ENCODE results near the gene TTC27. TPM values are rescaled to one million over a fixed set of nuclear protein-coding genes. Genes with fewer than 3 reads are reported as not detected.

The TTC27 gene
- total and polyA plus RNA-seq, 10 of the 15 experiments (the other 5 are each of a cell fraction or from before 2014, with no cell fraction given): 20.4 to 34.9 (median 26.0) TPM

DNA sequence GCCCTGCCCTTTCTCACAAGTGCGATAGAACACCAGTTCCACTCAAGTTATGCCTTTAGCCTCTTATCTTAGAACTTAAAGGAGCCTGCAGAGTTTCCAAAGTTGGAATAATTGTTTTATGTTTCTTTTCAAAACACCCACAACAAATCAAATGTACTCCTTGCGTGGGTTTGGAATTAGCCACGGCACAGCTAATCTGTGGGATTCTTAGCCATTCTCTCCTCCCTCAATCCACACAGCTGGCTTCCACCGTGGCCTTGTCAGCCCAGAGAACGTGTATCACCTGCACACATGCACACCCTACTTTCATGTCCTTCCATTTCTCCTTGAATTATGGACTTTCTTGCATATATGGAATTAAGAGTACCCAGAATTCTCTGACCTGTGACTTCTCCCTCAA is 183.8 kb downstream of the TTC27 start:
- H3K27ac ChIP-seq (ENCODE audit: control insufficient read depth, insufficient read depth): no peak overlapping the region
- no peaks in the 10 kb centered on the region for H3K79me2 ChIP-seq (ENCODE audit: control insufficient read depth, insufficient read depth, low read length)
- ChIA-PET CTCF (no interaction called here), RAD21 (ENCODE audit: unreplicated experiment) (no interaction called here), POLR2A (no interaction called here), SMC1A (ENCODE audit: uncharacterized antibody, unreplicated experiment) (no interaction called here)
- intact Hi-C loops (cut with micrococcal nuclease; ENCODE audit: unreplicated experiment) (no loop called here), in situ Hi-C loops (cut with MboI) (no loop called here)
- H3K27me3 ChIP-seq (replicated peaks in 1 of 2; ENCODE audit: control insufficient read depth in 2 of 2, insufficient read depth in 2 of 2, low read length in 1 of 2): no peaks in the 10 kb centered on the region
- 93% methylated on average over 5 of the region's 5 CpGs for WGBS (ENCODE audit: insufficient coverage, insufficient replicate concordance, low lambda C conversion rate, missing lambda C conversion rate)
- no peak overlapping the region for H3K9ac ChIP-seq (ENCODE audit: control insufficient read depth, insufficient read depth, low read length)
- no peak for DNase-seq (ENCODE audit: low read depth, low spot score)
- H4K20me1 ChIP-seq (ENCODE audit: control insufficient read depth, insufficient read depth): no peaks in the 10 kb centered on the region
- no peak for ATAC-seq
- H3K4me3 ChIP-seq: no peak overlapping the region
- no peaks in the 10 kb centered on the region for H3K4me1 ChIP-seq (ENCODE audit: control insufficient read depth, insufficient read depth, low read length)
- TF ChIP-seq FOXK2 (IDR thresholded peaks at IDR 0.05): no peak
- no peak for TF ChIP-seq SREBF2 (IDR thresholded peaks at IDR 0.05; ENCODE audit: low read length)
- no peak for TF ChIP-seq MXI1 (IDR thresholded peaks at IDR 0.05; ENCODE audit: low read depth, low read length)
- TF ChIP-seq SIN3A (IDR thresholded peaks at IDR 0.05; ENCODE audit: low read depth, low read length): no peak
- no peak for TF ChIP-seq NR2F1 (conservative IDR thresholded peaks at IDR 0.05)
- H3K36me3 ChIP-seq (ENCODE audit: control insufficient read depth in 2 of 2, insufficient read depth in 2 of 2, low read length in 1 of 2): peaks cover 2 to 14% of the 10 kb centered on the region in 2 experiments; a peak in 3 of 4 replicates
- no peak for FAIRE-seq
- H3K4me2 ChIP-seq (ENCODE audit: control insufficient read depth, insufficient read depth): no peak overlapping the region
- H2AFZ ChIP-seq (ENCODE audit: control insufficient read depth, low read depth, low read length): no peak overlapping the region
- no TSS peak for BruUV-seq (replicated peaks)
- H3K9me3 ChIP-seq (replicated peaks; ENCODE audit: control insufficient read depth, insufficient read depth, low read length): no peaks in the 10 kb centered on the region

DNA sequence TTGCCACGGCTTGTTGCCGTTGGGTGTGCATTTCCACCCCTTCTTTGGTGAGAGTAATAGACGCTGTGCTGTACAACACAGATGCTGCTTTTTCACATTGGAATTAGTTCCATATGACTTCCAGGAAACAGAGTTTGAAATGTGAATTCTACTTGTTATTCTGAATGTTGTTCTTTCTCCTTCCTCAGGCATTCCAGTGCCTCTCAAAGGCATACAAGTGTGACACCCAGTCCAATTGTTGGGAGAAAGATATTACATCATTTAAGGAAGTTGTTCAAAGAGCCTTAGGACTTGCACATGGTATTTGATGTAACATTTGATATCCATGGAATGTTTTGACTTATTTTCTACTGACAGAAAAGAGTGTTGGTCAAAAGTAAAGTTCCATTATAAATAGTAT is 184.5 kb downstream of the TTC27 start:
- TF ChIP-seq RAD21 (IDR thresholded peaks at IDR 0.05; ENCODE audit: insufficient read depth, low read depth, low read length) (no peak), MYC (IDR thresholded peaks at IDR 0.05; ENCODE audit: insufficient read depth, insufficient read length, insufficient replicate concordance, low read length, severe bottlenecking) (no peak), HDGF (IDR thresholded peaks at IDR 0.05) (no peak), BRCA1 (IDR thresholded peaks at IDR 0.05; ENCODE audit: low read depth, low read length) (no peak), ZNF622 (IDR thresholded peaks at IDR 0.05) (no peak), MXI1 (IDR thresholded peaks at IDR 0.05; ENCODE audit: low read depth, low read length) (no peak), STAT3 (IDR thresholded peaks at IDR 0.05; ENCODE audit: low read depth, low read length) (no peak), EZH2 (IDR thresholded peaks at IDR 0.05; ENCODE audit: borderline replicate concordance, control insufficient read depth, low read depth, low read length) (no peak), SREBF1 (IDR thresholded peaks at IDR 0.05; ENCODE audit: low read length) (no peak), YY1 (IDR thresholded peaks at IDR 0.05; ENCODE audit: low read depth, low read length) (no peak), STAT1 (conservative IDR thresholded peaks at IDR 0.05) (no peak), RB1 (IDR thresholded peaks at IDR 0.05; ENCODE audit: borderline replicate concordance) (no peak), SMAD5 (IDR thresholded peaks at IDR 0.05; ENCODE audit: low read depth) (no peak), IKZF1 (conservative IDR thresholded peaks at IDR 0.05) (no peak)
- TF ChIP-seq, protein P1, sequence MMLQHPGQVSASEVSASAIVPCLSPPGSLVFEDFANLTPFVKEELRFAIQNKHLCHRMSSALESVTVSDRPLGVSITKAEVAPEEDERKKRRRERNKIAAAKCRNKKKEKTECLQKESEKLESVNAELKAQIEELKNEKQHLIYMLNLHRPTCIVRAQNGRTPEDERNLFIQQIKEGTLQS (IDR thresholded peaks at IDR 0.05; ENCODE audit: borderline replicate concordance, extremely low read depth, low read depth, low read length): no peak
- ChIA-PET RAD21 (ENCODE audit: unreplicated experiment) (no interaction called here), SMC1A (ENCODE audit: uncharacterized antibody, unreplicated experiment) (no interaction called here), POLR2A (no interaction called here), CTCF (no interaction called here)
- intact Hi-C loops (cut with micrococcal nuclease; ENCODE audit: unreplicated experiment) (no loop called here), in situ Hi-C loops (cut with MboI) (no loop called here)
- Histone ChIP-seq H3K27ac (ENCODE audit: control insufficient read depth, insufficient read depth) (no peak overlapping the region), H3K4me2 (ENCODE audit: control insufficient read depth, insufficient read depth) (no peak overlapping the region), H3K9ac (ENCODE audit: control insufficient read depth, insufficient read depth, low read length) (no peak overlapping the region), H3K9me3 (replicated peaks; ENCODE audit: control insufficient read depth, insufficient read depth, low read length) (no peaks in the 10 kb centered on the region), H3K4me1 (ENCODE audit: control insufficient read depth, insufficient read depth, low read length) (no peaks in the 10 kb centered on the region), H4K20me1 (ENCODE audit: control insufficient read depth, insufficient read depth) (no peaks in the 10 kb centered on the region), H3K36me3 (ENCODE audit: control insufficient read depth in 2 of 2, insufficient read depth in 2 of 2, low read length in 1 of 2) (peaks cover 2 to 14% of the 10 kb centered on the region in 2 experiments; a peak in 3 of 4 replicates), H3K27me3 (replicated peaks in 1 of 2; ENCODE audit: control insufficient read depth in 2 of 2, insufficient read depth in 2 of 2, low read length in 1 of 2) (no peaks in the 10 kb centered on the region), H3K79me2 (ENCODE audit: control insufficient read depth, insufficient read depth, low read length) (no peaks in the 10 kb centered on the region), H2AFZ (ENCODE audit: control insufficient read depth, low read depth, low read length) (no peak overlapping the region), H3K4me3 (no peak overlapping the region)
- 98% methylated on average over 3 of the region's 3 CpGs for WGBS (ENCODE audit: insufficient coverage, insufficient replicate concordance, low lambda C conversion rate, missing lambda C conversion rate)
- BruUV-seq (replicated peaks): no TSS peak
- DNase-seq (ENCODE audit: low read depth, low spot score) (no peak), ATAC-seq (no peak), FAIRE-seq (no peak)
